GM12878 (cell line): ENCODE results near the gene MYOM3.

Experiments used
- CTCF ChIP-seq, 3 experiments: IDR thresholded peaks in 2 of 3; conservative IDR thresholded peaks in 1 of 3; 2 replicates each; pipeline ENCODE4 v1.5.1; 2011; ENCODE audit warnings: low read depth in 3 of 3, low read length in 3 of 3, mild to moderate bottlenecking in 3 of 3, control low read depth in 2 of 3, moderate library complexity in 2 of 3, inconsistent platforms in 1 of 3, mixed read lengths in 1 of 3; ENCODE audit not compliant: control insufficient read depth in 2 of 3, insufficient read depth in 1 of 3; ENCODE audit errors: extremely low read depth in 1 of 3
- POLR2A ChIP-seq: IDR thresholded peaks from 2 replicates; pipeline ENCODE4 v1.6.1; 2011; ENCODE audit warnings: low read depth, mild to moderate bottlenecking, low read length

- TF ChIP-seq POLR2A: no peak
- no peak for TF ChIP-seq CTCF (IDR thresholded peaks at IDR 0.05 in 2 of 3, conservative IDR thresholded peaks at IDR 0.05 in 1 of 3; ENCODE audit: control insufficient read depth in 2 of 3, extremely low read depth in 1 of 3, insufficient read depth in 1 of 3, low read depth in 3 of 3, low read length in 3 of 3)
These were observed 29.5 kb upstream of the MYOM3 start for GRCh38 chr1:24141311-24141997.
